Daoy (cell line): Measurements from ENCODE around the gene STC2. TPM values are rescaled to one million over a fixed set of nuclear protein-coding genes. Genes with fewer than 3 reads are reported as not detected.
"Not testable (repeated sequence)": the region's sequence is repeated elsewhere in the genome, so short reads cannot be mapped to it uniquely, and the experiment has no call there.

Experiments
- DNase-seq: peaks from one replicate; pipeline ENCODE4 v3.0.0-alpha.2; 2015; ENCODE audit warnings: low read depth
- total RNA-seq: library from RNA; depleted of rRNA; stranded (reverse); fragments of >200 nt; shearing (Covaris generic); gene quantifications from 2 replicates; pipeline ENCODE4 v1.2.3, GENCODE V29; 2014

The STC2 gene
- total RNA-seq, 1 experiment from 2014 or later, result 149 TPM

DNA sequence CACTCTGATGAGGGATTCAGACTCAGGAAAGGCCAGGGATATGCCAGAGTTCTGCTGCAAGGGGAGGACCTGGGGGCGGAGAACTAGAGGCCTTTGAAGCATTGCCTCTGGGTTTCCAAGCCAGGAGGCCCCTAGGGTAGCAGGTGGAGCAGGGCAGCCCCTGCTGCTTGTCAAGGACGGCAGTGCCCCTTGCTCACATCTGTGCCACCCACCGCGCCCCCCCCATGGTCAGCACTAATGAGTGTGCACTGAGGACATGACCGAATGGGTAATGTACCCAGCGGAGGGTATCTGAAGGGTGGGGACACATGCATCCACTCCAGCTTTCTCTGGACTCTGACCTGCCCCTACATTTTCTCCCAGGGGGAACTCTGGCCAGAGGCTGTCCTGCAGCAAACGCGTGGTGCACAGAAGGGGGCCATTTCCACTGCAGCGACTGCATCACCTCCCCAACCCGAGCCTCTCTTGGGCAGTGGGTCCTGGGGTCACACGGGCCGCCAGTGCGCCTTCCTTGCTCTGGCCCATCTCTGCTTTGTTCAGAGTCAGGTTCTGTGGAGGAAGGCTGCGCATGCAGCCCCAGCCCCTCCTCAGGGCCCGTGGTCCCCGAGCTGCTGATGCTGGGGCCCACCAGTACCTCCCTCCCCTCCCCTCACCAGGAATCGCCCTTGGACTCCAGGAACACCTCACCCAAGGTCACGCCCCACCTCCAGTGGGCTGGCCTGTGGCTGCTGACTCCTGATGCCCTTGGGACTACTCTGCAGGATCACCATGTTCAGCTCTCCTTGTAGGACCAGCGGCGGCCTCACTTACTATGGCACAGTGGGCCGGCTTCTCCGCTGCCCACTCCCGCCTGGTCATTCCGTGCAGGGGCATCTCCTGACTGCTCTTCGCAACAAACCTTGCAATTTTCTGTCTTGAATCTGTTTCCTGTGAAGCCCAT, 31.2 kb downstream of the STC2 start:
- DNase-seq, result no peak

DNA sequence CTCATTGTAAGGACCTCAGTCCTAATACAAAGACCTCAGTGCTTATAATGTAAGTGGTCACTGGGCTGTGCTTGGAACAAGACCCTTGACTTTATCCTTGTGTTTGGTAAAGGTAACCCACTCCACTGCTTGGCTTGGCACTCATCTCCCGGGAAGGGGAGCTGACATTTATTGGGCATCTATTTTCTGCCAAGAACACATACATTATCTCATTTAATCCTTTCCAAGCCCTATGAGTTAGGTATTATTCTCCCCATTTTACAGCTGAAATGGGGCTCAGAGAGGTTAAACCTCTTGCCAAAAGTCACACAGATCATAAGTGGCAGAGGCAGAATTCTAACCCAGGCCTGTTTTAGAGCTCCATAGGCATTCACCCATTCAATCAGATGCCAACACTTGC, 32.4 kb downstream of the STC2 start:
- no peak for DNase-seq

DNA sequence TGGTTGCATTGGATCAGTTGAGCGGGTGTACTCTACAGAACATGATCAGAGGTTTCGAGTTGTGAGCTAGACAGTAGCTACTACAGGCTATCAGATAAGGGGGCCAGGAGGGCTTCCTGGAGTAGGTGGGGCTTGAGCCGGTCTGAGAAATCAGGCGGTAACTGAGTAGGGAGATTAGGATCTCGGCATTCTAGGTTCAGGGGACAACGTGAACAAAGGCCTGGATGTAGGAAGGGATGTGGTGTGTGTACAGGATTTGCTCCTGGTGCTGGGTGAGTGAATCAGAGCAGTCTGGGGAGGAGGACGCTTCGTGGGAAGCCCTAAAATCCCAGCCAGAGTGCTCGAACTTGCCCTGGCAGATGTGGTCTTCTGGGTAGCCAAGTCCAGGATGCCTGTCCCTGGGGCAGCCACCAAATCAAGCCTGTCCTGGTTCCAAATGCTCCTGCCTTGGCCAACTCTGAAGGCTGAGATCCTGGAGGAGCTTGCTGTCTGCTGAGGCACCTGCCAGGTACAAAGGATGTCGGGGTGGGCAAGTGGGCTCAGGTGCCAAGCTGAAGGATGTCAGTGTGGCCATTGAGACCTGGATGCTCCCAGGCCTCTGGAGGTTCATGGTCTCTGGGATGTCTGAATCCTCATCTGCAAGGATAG, 33.4 kb downstream of the STC2 start:
- no peak for DNase-seq

DNA sequence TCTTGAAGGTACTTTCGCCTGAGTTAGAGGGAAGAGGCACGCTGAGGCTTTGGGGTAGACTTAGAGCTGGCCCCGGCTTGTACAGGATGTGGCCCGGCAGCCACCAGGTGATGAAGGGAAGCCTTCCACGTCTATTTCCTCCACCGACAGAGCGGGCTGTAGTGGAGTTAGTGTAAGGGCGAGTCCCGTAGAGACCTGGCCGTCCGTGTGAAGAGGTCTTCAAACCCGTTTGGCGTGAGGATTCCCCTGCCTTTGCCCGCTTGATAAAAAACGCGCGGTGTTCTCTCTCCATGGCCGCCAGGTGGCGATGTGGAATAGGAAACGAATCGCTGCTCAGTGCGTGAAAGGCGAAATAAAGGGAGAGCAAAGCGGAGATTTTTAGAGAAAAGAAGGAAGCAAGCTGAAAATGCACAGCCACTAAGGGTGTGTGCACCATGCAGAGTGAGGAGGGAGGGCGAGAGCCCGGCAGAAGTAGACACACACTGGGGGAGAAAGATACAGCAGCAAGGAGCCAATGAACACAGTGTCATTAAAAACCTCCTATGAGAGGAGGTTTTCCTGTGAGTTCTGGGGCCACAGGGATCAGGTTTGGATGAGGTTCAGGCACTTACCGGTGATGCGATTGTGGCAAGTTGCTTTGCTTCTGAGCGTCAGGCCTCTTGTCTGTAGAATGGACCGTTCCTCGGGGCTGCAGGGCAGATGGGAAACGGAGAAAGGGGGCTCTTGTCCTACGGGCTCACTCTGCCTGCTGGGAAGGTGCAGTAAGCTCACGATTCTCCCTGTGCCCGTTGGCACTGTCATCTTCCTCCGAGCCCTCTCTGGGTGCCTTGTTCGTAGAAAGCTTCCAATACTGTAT, 34.2 kb downstream of the STC2 start:
- DNase-seq, result peak; percentile 87

DNA sequence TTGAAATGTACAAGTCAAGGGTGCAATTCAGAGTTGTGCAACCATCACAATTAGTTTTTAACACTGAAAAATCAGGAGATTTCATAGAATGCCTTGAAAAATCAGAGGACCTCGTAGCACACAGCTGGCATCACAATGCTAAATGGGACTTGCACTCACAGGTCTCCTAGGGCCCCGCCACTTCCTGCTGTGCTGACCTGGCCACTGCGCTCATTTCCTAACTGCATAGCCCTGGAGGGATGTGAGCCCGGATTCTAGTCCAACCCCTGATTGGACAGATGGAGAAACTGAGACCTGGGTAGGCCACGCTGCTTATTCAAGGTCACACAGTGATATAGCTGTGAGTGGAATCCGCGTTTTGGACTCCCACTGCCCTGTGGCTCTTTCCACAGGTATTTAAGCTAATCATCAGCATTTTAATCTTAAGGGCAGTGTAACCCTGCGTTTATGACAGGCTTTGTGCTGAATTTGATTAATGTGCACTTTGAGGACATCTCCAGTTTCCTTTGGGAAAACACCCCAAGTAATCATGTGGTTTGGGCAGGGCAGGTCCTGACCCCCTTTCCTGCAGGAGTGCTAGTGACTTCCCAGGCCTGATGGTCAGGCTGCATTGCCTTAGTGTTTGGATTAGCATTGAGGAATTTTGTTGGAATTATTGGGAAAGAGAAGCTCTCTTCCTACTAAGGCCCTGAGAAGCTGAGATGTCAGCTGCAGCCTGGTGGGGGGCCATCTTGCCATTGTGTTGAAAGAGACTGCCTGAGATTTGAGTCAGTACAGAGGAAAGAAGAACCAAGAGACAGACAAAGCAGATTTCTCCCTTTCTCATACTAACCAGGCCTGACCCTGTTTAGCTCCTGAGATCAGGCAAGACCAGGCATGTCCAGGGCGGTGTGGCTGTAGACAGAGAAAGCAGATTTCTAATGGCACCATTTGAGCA, 36.2 kb downstream of the STC2 start:
- no peak for DNase-seq

DNA sequence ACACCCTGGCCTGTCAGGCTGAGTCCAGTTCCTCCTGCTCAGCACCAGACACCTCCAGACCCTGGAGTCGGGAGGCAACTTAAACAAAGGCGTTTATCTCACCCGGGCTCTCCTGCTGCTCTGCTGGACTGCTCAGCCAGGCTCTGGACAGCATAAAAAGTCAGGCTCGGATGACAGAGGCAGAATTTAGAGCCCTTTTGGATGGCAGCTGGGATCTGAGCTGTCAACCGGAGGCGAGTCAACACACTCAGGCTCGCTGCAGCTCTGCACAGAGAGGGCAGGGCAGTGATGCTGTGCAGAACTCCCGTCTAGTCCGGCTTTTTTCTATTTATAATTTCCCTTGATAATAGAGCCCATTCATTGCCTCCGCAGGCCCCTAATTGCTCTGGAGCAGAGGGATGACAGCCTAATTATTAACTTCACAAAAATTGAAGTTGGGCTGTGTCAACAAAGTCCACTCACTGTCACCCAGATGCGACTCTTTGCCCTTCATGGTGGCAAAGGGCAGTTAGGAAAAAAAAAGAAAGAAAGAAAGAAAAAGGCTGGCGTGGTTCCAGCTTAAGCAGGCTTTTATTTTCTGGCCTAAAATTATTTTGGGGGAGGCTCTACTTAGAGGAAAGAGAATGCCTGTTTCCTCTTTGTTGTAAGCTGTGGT, 37.6 kb downstream of the STC2 start:
- DNase-seq, result no peak

DNA sequence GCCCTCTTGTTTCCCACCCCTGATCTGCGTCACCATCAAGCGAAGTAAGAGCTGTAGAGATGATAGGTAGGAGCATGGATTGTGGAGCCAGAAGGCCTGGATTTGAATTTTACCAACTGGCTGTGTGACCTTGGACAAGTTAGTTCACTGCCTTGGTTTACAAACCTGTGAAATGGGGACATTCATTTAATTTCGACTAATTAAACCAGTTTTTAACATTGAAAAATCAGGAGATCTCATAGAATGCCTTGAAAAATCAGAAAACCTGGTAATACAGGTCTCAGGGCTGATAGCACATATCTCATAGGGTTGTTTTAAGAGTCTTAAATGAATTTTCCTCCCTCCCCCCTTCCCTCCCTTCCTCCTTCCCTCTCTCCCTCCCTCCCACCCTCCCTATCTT, 38.8 kb downstream of the STC2 start:
- no peak for DNase-seq

DNA sequence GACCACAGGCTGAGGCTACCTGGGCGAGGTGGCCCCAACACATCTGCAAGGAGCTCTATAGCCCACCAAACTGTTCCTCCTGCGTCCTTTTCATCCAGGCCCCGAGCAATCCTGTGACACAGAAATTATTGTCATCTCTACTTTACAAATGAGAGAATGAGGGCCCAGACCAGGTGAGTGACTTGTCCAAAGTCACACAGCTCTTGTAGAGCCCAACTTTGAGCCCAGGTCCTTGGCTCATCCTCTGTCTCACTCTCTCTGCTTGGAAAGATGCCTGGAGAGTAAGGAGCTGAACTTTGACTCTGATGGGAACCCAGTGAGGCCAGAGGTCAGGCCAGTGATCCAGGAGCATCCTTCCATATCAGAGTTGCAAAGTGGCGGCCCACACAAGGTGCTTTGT, 39.6 kb downstream of the STC2 start:
- DNase-seq, result no peak

DNA sequence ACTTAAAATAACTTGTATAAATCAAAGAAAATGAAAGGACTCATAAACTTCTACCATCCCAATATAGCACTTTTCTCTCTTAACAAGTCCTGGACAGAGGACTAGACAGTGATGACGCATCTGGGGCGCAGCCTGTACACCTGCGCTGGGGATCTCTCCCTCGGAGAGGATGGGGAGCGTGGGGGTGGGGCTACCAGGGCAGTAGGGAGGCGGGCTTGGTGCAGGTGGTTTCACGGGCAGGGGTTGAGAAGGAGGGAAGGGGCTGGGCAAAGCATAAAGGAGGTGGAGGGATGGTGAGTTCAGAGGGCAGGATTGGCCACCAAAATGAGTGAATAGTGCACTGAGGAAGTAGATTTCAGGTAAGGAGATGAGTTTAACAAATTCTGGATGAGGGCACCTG, 41.1 kb downstream of the STC2 start:
- DNase-seq, result no peak

DNA sequence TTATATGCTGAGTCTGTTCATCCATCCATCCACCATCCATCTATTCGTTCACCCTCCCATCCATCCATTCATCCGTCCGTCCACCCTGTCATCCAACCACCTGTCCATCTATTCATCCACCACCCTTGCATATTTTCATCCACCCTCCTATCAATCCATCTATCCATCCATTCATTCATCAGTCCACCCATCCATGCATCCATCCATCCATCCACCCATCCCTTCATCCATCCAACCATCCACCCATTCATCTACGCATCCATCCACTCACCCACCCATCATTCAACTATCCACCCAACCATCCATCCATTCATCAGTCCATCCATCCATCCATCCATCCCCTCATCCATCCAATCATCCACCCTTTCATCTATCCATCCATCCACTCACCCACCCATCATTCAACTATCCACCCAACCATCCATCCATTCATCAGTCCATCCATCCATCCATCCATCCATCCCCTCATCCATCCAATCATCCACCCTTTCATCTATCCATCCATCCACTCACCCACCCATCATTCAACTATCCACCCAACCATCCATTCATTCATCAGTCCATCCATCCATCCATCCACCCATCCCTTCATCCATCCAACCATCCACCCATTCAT, 43.8 kb downstream of the STC2 start:
- DNase-seq, result not testable (repeated sequence)

DNA sequence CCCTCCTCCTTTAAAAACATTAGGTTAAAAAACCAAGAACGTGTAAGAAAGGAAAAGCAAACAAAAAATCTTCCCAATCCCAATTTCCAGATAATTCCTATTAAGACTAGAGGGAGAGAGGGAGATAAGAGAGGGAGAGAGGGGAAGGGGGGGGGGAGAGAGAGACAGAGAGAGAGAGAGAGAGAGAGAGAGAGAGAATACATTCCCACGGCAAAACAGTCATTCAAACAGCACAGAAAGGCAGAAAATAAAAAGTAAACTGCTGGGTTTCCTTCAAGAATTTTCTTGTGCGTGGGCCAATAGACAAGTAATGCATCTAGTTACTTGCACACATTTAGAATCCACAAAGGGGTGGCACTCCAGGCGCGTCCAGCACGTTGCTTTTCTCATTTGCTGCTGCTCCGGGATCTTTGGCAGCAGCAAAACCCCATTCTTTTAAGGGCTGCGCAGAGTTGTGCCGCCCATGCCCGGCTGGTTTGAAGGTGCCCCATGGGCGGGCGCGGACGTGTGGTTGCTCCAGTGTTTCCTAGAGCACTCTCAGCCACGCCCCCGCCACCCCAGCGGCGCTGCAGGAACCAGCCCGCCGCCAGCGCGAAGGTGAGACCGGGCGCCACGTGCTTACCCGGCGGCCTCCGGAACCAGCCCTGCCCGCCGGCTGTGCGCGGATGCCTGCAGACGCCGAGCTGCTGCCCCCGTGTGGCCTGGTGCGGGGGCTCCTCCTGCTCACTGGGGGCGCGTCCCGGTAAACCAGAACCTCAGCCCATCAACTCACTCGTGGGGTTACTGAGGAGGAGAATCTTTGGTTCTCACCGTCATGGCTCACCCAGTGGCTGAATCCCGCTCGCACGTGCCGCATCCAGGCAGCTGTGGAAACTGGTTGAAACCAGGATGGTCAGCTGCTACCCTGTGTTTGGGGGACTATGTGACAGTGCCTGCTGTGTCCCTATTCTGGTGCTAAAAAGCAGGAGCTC, 44.6 kb downstream of the STC2 start:
- DNase-seq, result peak; percentile 93

DNA sequence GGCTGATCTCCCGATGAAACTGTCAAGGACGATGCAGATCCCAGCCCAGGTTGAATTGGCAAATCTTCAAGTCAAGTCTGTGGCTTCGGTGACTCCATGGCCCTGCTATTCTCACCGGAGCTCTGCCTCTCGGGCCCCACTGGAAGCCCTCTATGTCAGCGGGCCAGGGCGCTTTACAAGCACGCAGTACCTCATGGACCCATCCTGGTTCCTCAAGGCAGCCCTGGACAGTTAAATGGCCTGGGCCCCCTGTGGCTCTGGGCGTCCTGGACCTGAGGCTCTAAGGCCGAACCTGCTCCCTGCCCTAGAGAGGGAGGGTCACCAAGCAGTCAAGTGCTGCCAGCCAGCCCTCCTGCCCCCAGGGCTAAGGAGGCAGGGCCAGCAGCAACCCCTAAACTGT, 45.3 kb downstream of the STC2 start:
- no peak for DNase-seq

DNA sequence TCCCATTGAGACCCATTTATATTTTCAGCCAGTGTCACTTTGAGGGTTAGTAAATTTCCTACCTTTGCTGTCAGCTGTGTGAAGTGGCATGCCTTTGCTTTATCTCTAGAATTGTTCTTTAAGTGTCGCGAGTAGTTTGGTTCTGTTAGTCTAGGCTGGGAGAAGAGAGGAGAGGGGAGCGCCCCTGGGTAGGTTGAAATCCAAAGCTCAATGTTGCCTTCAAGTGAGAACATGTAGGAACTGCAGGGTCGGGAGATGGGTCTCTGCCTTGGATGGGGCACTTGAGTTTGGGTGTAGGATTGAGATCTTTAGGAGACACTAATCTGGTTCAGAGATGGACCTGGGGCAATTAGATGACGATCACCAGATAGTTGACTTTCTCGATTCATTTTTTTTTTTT, 46.3 kb downstream of the STC2 start:
- no peak for DNase-seq

DNA sequence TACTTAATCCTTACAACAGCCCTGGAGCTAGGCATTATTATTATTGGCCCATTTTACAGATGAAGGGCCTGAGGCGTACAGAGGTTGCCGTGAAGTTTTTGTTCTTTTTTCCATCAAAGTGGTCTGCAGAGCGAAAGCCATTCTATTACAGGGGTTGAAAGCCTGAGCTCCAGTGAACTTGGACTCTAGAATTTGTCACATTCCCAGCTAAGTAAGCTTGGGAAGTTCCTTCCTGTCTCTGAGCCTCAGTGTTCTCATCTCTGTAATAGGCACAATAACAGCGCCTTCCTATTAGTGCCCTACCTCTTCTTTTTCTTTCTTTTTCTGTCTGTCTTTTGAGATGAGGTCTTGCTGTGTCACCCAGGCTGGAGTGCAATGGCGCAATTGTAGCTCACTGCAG, 49.0 kb downstream of the STC2 start:
- DNase-seq, result no peak

DNA sequence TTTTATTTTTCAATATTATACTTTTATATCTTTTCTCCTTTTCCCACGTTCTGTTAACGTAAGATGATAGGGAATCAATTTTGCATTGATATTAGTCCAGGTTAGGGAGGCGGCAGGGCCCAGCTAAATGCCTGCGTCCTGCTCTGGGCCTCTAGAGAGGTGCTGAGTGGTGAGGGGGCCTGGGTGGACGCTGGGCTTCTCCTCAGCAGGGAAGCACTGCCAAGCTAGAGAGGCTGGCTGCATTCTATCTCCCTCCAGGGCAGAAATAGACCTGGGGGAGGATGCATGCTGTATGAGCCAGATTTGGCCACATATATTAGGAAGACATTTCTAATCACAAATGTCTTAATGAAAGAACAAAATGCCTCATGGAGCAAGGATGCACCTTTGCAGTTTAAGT, 49.6 kb downstream of the STC2 start:
- DNase-seq, result no peak

DNA sequence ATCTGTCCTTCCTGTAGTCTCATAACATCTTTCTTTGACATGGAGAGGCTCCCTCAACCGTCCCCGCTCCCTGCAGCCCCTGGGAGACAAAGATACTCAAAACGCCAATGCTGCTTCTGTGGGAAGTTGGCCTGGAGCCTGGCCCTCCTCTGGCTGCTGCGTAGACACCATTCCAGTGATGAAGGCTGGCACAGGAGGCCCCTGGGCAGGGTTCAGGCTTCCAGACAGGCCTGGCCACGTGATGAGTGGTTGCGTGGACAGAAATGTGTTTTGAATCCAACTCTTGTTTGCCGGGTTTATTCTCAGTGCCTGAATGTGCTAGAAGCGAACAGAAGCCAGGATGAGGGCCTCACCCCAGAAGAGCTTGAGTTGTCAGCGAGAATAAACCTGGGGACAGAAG, 50.0 kb downstream of the STC2 start:
- DNase-seq, result no peak

DNA sequence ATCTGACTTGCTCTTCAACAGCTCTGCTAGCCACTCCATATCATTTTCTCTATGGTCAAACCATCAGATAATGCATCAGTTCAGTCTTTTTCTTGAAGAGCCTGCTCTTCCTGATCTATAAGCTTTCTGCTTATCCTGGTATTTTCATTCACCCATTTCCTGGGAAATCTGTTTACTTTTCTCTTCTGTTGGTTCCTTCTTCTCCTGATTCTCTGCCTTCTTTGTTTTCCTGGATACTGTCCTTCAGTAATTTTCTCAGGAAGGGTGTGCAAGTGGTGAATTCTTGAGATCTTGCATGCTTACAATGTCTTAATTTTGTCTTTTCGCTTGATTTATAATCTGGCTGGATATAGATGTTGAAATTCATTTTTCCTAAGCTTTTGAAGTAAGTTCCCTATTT, 53.4 kb downstream of the STC2 start:
- DNase-seq, result no peak

DNA sequence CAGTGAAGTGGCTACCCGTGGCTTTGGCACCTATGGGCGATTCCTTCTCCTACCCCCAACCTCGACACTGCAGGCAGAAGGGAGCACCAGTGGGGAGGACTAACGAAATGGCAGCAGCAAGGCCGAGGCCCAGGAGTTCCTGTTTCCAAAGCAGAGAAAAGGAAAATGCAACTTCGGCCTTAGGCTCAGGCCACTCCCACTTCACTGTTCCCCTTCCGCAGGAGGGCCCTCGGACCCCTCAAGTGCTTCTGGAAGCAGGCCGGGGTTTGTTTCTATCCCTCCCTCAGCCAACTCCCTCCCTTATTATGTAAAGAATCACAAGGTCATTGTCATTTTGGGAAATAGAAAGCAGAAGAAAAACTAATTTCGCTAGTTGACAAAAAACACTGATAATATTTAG, 56.8 kb downstream of the STC2 start:
- no peak for DNase-seq
